Adipose tissue (tissue), 3 donors: Measurements from ENCODE around the gene PRM2. TPM values are rescaled to one million over a fixed set of nuclear protein-coding genes. Genes with fewer than 3 reads are reported as not detected.

Experiments used
- H3K27ac ChIP-seq: one replicate; pipeline ENCODE4 v1.5.1; 2013; ENCODE audit warnings: low read depth, low read length
- WGBS, 3 donors: extraction: QIAGEN DNeasy Blood & Tissue Kit; methylation state at CpG; one replicate each; pipeline ENCODE4 v1.1.7; 2013; 5-methylcytosine and 5-hydroxymethylcytosine counted together
- polyA plus RNA-seq, 3 donors: library from polyadenylated mRNA; stranded (reverse); fragments of 200-250 nt; gene quantifications; one replicate each; pipeline ENCODE4 v1.2.3, GENCODE V29; 2013
- donor health status: healthy with polysubstance abuse.
- donor health status: Bipolar disorder and iron deficiency.
- donor health status: healthy.

PRM2 gene
- polyA plus RNA-seq, 3 donors, result not detected

GRCh38 chr16:11253995-11254912 is 22.0 kb downstream of the PRM2 start:
- WGBS, 3 donors, result 69 to 79% (median 69%) methylated on average over 20 to 29 of the region's 29 CpGs

GRCh38 chr16:11253009-11253994 is 23.0 kb downstream of the PRM2 start:
- no peak overlapping the region for H3K27ac ChIP-seq
- WGBS, 3 donors, result 75 to 86% (median 82%) methylated on average over 5 of the region's 5 CpGs

More at GRCh38 chr16:11253995-11254912, 22.0 kb downstream of the PRM2 start:
- no peak overlapping the region for H3K27ac ChIP-seq

GRCh38 chr16:11252482-11252931 is 23.8 kb downstream of the PRM2 start:
- WGBS, 3 donors, result 86 to 93% (median 89%) methylated on average over 8 of the region's 8 CpGs

GRCh38 chr16:11251525-11252481 is 24.5 kb downstream of the PRM2 start:
- H3K27ac ChIP-seq, result no peak overlapping the region
- 79 to 80% (median 80%) methylated on average over 18 of the region's 18 CpGs for WGBS, 3 donors

More at GRCh38 chr16:11252482-11252931, 23.8 kb downstream of the PRM2 start:
- H3K27ac ChIP-seq, result no peak overlapping the region

GRCh38 chr16:11250786-11251524 is 25.3 kb downstream of the PRM2 start:
- 93 to 96% (median 95%) methylated on average over 10 of the region's 10 CpGs for WGBS, 3 donors
- H3K27ac ChIP-seq, result no peak overlapping the region

GRCh38 chr16:11250091-11250785 is 26.0 kb downstream of the PRM2 start:
- WGBS, 3 donors, result 71 to 81% (median 73%) methylated on average over 16 of the region's 16 CpGs
- no peak overlapping the region for H3K27ac ChIP-seq

GRCh38 chr16:11249233-11250061 is 26.8 kb downstream of the PRM2 start:
- 90 to 95% (median 91%) methylated on average over 63 of the region's 63 CpGs for WGBS, 3 donors

GRCh38 chr16:11248133-11248532 is 28.1 kb downstream of the PRM2 start:
- WGBS, 3 donors, result 85 to 95% (median 93%) methylated on average over 8 of the region's 8 CpGs
- no peak overlapping the region for H3K27ac ChIP-seq

More at GRCh38 chr16:11249233-11250061, 26.8 kb downstream of the PRM2 start:
- H3K27ac ChIP-seq, result no peak overlapping the region

- H3K27ac ChIP-seq, result no peak overlapping the region
Measured at GRCh38 chr16:11245988-11246387, 30.3 kb downstream of the PRM2 start.

- 75 to 91% (median 88%) methylated on average over 5 of the region's 5 CpGs for WGBS, 3 donors
- H3K27ac ChIP-seq, result no peak overlapping the region
Measured at GRCh38 chr16:11245222-11245737, 31.0 kb downstream of the PRM2 start.

GRCh38 chr16:11242658-11243057 is 33.6 kb downstream of the PRM2 start:
- H3K27ac ChIP-seq, result no peak overlapping the region
- WGBS, 3 donors, result 66 to 88% (median 87%) methylated on average over 12 of the region's 12 CpGs

- H3K27ac ChIP-seq, result no peak overlapping the region
- WGBS, 3 donors, result 89 to 94% (median 93%) methylated on average over 5 of the region's 5 CpGs
Measured at GRCh38 chr16:11241480-11242204, 34.6 kb downstream of the PRM2 start.

- WGBS, 3 donors, result 67 to 75% (median 69%) methylated on average over 10 of the region's 10 CpGs
- no peak overlapping the region for H3K27ac ChIP-seq
Measured at GRCh38 chr16:11240636-11241473, 35.4 kb downstream of the PRM2 start.
